ENCODE measurements around the gene FCSK. TPM values are rescaled to one million over a fixed set of nuclear protein-coding genes. Genes with fewer than 3 reads are reported as not detected.

FCSK gene
- total and polyA plus RNA-seq, 10 of the 15 experiments (the other 5 are each of a cell fraction or from before 2014, with no cell fraction given) = 0.60 to 17.6 (median 7.4) TPM

- Histone ChIP-seq H3K4me2 (ENCODE audit: control insufficient read depth, insufficient read depth) (no peak overlapping the region), H3K27me3 (replicated peaks in 1 of 2; ENCODE audit: control insufficient read depth in 2 of 2, insufficient read depth in 2 of 2, low read length in 1 of 2) (no peaks in the 10 kb centered on the region), H4K20me1 (ENCODE audit: control insufficient read depth, insufficient read depth) (no peaks in the 10 kb centered on the region), H3K9me3 (replicated peaks; ENCODE audit: control insufficient read depth, insufficient read depth, low read length) (no peaks in the 10 kb centered on the region), H3K79me2 (ENCODE audit: control insufficient read depth, insufficient read depth, low read length) (no peaks in the 10 kb centered on the region), H3K36me3 (ENCODE audit: control insufficient read depth in 2 of 2, insufficient read depth in 2 of 2, low read length in 1 of 2) (peaks cover under 1 to 5% of the 10 kb centered on the region in 2 experiments; a peak in 3 of 4 replicates), H3K9ac (ENCODE audit: control insufficient read depth, insufficient read depth, low read length) (no peak overlapping the region), H3K27ac (ENCODE audit: control insufficient read depth, insufficient read depth) (no peak overlapping the region), H2AFZ (ENCODE audit: control insufficient read depth, low read depth, low read length) (no peak overlapping the region), H3K4me3 (no peak overlapping the region), H3K4me1 (ENCODE audit: control insufficient read depth, insufficient read depth, low read length) (peaks cover 27% of the 10 kb centered on the region)
- ChIA-PET POLR2A (no interaction called here), CTCF (interaction anchor here (1.2 to 1.9 kb wide), 2 partner anchors 79 to 93 kb away, joined by 4 read pairs; no protein-coding TSS in a partner anchor), SMC1A (ENCODE audit: uncharacterized antibody, unreplicated experiment) (interaction anchor here (0.6 to 1.3 kb wide), 3 partner anchors 10 to 50 kb away, joined by 3 to 5 read pairs (median 3); partner anchors contain the start of gene COG4), RAD21 (ENCODE audit: unreplicated experiment) (interaction anchor here (1.1 kb wide), 1 partner anchor 78 kb away, joined by 3 read pairs; no protein-coding TSS in a partner anchor)
- BruUV-seq (replicated peaks) = no TSS peak
- DNase-seq (ENCODE audit: low read depth, low spot score) (no peak), ATAC-seq (peak; percentile 4), FAIRE-seq (no peak)
- 76% methylated on average over 21 of the region's 21 CpGs for WGBS (ENCODE audit: insufficient coverage, insufficient replicate concordance, low lambda C conversion rate, missing lambda C conversion rate)
- TF ChIP-seq RAD21 (IDR thresholded peaks at IDR 0.05; ENCODE audit: insufficient read depth, low read depth, low read length) (peak; percentile 25; the same call in 1 of the 2 replicates), YY1 (IDR thresholded peaks at IDR 0.05; ENCODE audit: low read depth, low read length) (no peak)
- TF ChIP-seq, protein P1, sequence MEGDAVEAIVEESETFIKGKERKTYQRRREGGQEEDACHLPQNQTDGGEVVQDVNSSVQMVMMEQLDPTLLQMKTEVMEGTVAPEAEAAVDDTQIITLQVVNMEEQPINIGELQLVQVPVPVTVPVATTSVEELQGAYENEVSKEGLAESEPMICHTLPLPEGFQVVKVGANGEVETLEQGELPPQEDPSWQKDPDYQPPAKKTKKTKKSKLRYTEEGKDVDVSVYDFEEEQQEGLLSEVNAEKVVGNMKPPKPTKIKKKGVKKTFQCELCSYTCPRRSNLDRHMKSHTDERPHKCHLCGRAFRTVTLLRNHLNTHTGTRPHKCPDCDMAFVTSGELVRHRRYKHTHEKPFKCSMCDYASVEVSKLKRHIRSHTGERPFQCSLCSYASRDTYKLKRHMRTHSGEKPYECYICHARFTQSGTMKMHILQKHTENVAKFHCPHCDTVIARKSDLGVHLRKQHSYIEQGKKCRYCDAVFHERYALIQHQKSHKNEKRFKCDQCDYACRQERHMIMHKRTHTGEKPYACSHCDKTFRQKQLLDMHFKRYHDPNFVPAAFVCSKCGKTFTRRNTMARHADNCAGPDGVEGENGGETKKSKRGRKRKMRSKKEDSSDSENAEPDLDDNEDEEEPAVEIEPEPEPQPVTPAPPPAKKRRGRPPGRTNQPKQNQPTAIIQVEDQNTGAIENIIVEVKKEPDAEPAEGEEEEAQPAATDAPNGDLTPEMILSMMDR (IDR thresholded peaks at IDR 0.05 in 2 of 3, conservative IDR thresholded peaks at IDR 0.05 in 1 of 3; ENCODE audit: control insufficient read depth in 2 of 3, extremely low read depth in 1 of 3, insufficient read depth in 1 of 3, low read depth in 3 of 3, low read length in 3 of 3) = peak in 2 of 3 experiments; percentile 21 to 22; a peak in 2 of 6 replicates
- intact Hi-C loops (cut with micrococcal nuclease; ENCODE audit: unreplicated experiment) (no loop called here), in situ Hi-C loops (cut with MboI) (no loop called here)
These were observed 19.3 kb downstream of the FCSK start for GRCh38 chr16:70473446-70474319.
